HepG2 (cell line): Measurements from ENCODE around the gene GRIN3A. TPM values are rescaled to one million over a fixed set of nuclear protein-coding genes. Genes with fewer than 3 reads are reported as not detected.

Source experiments
- ATAC-seq: fragments of 200-7000 bp; cut with Tn5 transposase; 3 replicates; pipeline ENCODE4 v1.9.1; 2020; ENCODE audit warnings: mild to moderate bottlenecking, moderate library complexity
- BruUV-seq: library from RNA; stranded (reverse); fragments of 400-500 nt; replicated peaks from 2 replicates; lab custom pipeline; 2021; lab: Mats Ljungman, UMichigan
- CTCF ChIA-PET: fragments of 300-600 bp; formaldehyde crosslinking; extraction: SDS; loops from one replicate; lab custom pipeline; 2021; ENCODE audit warnings: low total read pairs, inconsistent platforms, low intra/inter-chr PET ratio; lab: Yijun Ruan, JAX
- POLR2A ChIA-PET: fragments of 350-600 bp; sonication (Branson Sonifier 250); formaldehyde crosslinking; loops from one replicate; lab custom pipeline; 2020; ENCODE audit warnings: antibody characterized with exemption, inconsistent platforms; lab: Yijun Ruan, JAX
- DNase-seq: peaks from one replicate; pipeline ENCODE4 v3.0.0-alpha.2; 2015; ENCODE audit warnings: low spot score
- FAIRE-seq: peaks from 3 replicates; lab custom pipeline; 2011; peaks lifted over from hg19 to GRCh38; lab: Jason Lieb, UNC
- H2AFZ ChIP-seq: one replicate; pipeline ENCODE4 v1.6.1; 2011; ENCODE audit warnings: low read length, inconsistent platforms
- H3K27ac ChIP-seq: fragments of 300-600 bp; 3 replicates; pipeline ENCODE4 v1.8.0; 2011; ENCODE audit warnings: mixed run types, mild to moderate bottlenecking, mixed read lengths, low read length, inconsistent platforms; ENCODE audit not compliant: insufficient read depth; ENCODE audit errors: extremely low read length
- H3K27me3 ChIP-seq, 2 experiments: fragments of 200-600 bp in 1 of 2; 2 replicates in 1 of 2; 3 replicates in 1 of 2; pipeline versions ENCODE4 v1.6.0 to v1.8.0; 2011; ENCODE audit warnings: low read length in 2 of 2, mild to moderate bottlenecking in 2 of 2, moderate library complexity in 2 of 2, inconsistent platforms in 1 of 2; ENCODE audit not compliant: insufficient read depth in 2 of 2, control insufficient read depth in 1 of 2
- H3K36me3 ChIP-seq, 2 experiments: fragments of 200-600 bp in 1 of 2; replicated peaks in 1 of 2; 2 replicates in 1 of 2; 3 replicates in 1 of 2; pipeline versions ENCODE4 v1.5.1 to v1.8.0; 2011; ENCODE audit warnings: low read length in 2 of 2, inconsistent platforms in 1 of 2; ENCODE audit not compliant: insufficient read depth in 2 of 2, control insufficient read depth in 1 of 2
- H3K4me1 ChIP-seq: 2 replicates; pipeline ENCODE4 v1.5.1; 2012; ENCODE audit warnings: low read length, inconsistent platforms; ENCODE audit not compliant: insufficient read depth
- H3K4me2 ChIP-seq: 2 replicates; pipeline ENCODE4 v1.6.0; 2011; ENCODE audit warnings: low read depth, low read length, inconsistent platforms
- H3K4me3 ChIP-seq, 3 experiments: fragments of 200-600 bp in 1 of 3; sonication (generic), shearing (Covaris generic) in 1 of 3; replicated peaks in 1 of 3; 2 replicates each; pipeline ENCODE4 v1.5.1; 2011 to 2016; ENCODE audit warnings: low read length in 3 of 3, inconsistent platforms in 2 of 3, low read depth in 2 of 3, mild to moderate bottlenecking in 2 of 3, control low read depth in 1 of 3, mixed read lengths in 1 of 3; ENCODE audit not compliant: insufficient read depth in 1 of 3
- H3K79me2 ChIP-seq: one replicate; pipeline ENCODE4 v1.6.1; 2011; ENCODE audit warnings: low read length, inconsistent platforms; ENCODE audit not compliant: insufficient read depth
- H3K9ac ChIP-seq: 2 replicates; pipeline ENCODE4 v1.6.0; 2011; ENCODE audit warnings: mild to moderate bottlenecking, low read depth, low read length, inconsistent platforms; ENCODE audit not compliant: insufficient read depth
- H3K9me3 ChIP-seq: 2 replicates; pipeline ENCODE4 v1.5.1; 2012; ENCODE audit warnings: mild to moderate bottlenecking, low read length
- H4K20me1 ChIP-seq: 2 replicates; pipeline ENCODE4 v1.6.0; 2011; ENCODE audit warnings: inconsistent platforms, mild to moderate bottlenecking, low read length, moderate library complexity; ENCODE audit not compliant: insufficient read depth
- ETV5 ChIP-seq: IDR thresholded peaks from 2 replicates; pipeline ENCODE4 v1.6.1; 2018; ENCODE audit warnings: missing biosample characterization, missing genetic modification reagents, inconsistent platforms, borderline replicate concordance
- GATAD1 ChIP-seq: IDR thresholded peaks from 2 replicates; pipeline ENCODE4 v1.6.1; 2016; ENCODE audit warnings: missing genetic modification reagents, missing compliant biosample characterization
- GPBP1L1 ChIP-seq: sonication (generic); formaldehyde crosslinking; IDR thresholded peaks from 2 replicates; pipeline ENCODE4 v1.5.0; 2020; ENCODE audit warnings: mild to moderate bottlenecking, missing genetic modification reagents
- HNF4A ChIP-seq: sonication (generic); formaldehyde crosslinking; IDR thresholded peaks from 2 replicates; pipeline ENCODE4 v1.4.0; 2020; ENCODE audit warnings: missing genetic modification reagents
- MEIS2 ChIP-seq: sonication (generic); formaldehyde crosslinking; IDR thresholded peaks from 2 replicates; pipeline ENCODE4 v1.9.0; 2021; ENCODE audit warnings: mild to moderate bottlenecking, missing genetic modification reagents
- TMF1 ChIP-seq: sonication (generic); formaldehyde crosslinking; IDR thresholded peaks from 2 replicates; pipeline ENCODE4 v1.8.1; 2022; ENCODE audit warnings: low read depth, missing genetic modification reagents
- U2AF1 ChIP-seq: fragments of 200-400 bp; formaldehyde crosslinking; optimal IDR thresholded peaks from 2 replicates; pipeline ENCODE3; 2017; ENCODE audit warnings: mild to moderate bottlenecking, low read depth, low read length
- ZC3H4 ChIP-seq: sonication (generic); formaldehyde crosslinking; IDR thresholded peaks from 2 replicates; pipeline ENCODE4 v1.4.0; 2020; ENCODE audit warnings: missing genetic modification reagents, borderline replicate concordance
- ZNF3 ChIP-seq: IDR thresholded peaks from 2 replicates; pipeline ENCODE4 v1.7.0; 2017; ENCODE audit warnings: inconsistent platforms
- ZNF343 ChIP-seq: sonication (generic); formaldehyde crosslinking; IDR thresholded peaks from 2 replicates; pipeline ENCODE4 v1.4.0; 2020; ENCODE audit warnings: mild to moderate bottlenecking, missing genetic modification reagents
- ZNF75D ChIP-seq: sonication (generic); formaldehyde crosslinking; IDR thresholded peaks from 2 replicates; pipeline ENCODE4 v1.8.1; 2023; ENCODE audit warnings: missing genetic modification reagents, mild to moderate bottlenecking, borderline replicate concordance
- ZNF766 ChIP-seq: sonication (generic); formaldehyde crosslinking; IDR thresholded peaks from 2 replicates; pipeline ENCODE4 v1.5.0; 2020; ENCODE audit warnings: missing genetic modification reagents, borderline replicate concordance
- WGBS: methylation state at CpG from one replicate; pipeline ENCODE4 v1.1.6; 2017; ENCODE audit warnings: low lambda C conversion rate; 5-methylcytosine and 5-hydroxymethylcytosine counted together
- in situ Hi-C: cut with HindIII; loops from 2 replicates; pipeline ENCODE4 v1.10.0; 2017; ENCODE audit warnings: low pct_unique_long_range_greater_than_20kb; ENCODE audit not compliant: extremely low pct_ligation_motif_present
- intact Hi-C: fragments of 100-400 bp; cut with micrococcal nuclease; formaldehyde crosslinking; loops from one replicate; pipeline ENCODE4 v1.10.0; 2022; ENCODE audit not compliant: unreplicated experiment
- polyA plus RNA-seq, 8 experiments: library from polyadenylated mRNA; depleted of rRNA in 3 of 8; stranded (reverse) in 7 of 8; unstranded in 1 of 8; fragments of >200 nt; fragmentation: Illumina TruSeq in 4 of 8; extraction: Trizol in 4 of 8; gene quantifications; 2 replicates each; pipeline versions ENCODE4 v1.2.1 to v1.2.3, GENCODE V29; 2011 to 2016; ENCODE audit warnings: low read depth in 4 of 8, missing spikeins in 1 of 8, mixed read lengths in 1 of 8; ENCODE audit not compliant: insufficient read depth in 1 of 8
- total RNA-seq, 5 experiments: library from RNA; depleted of rRNA; stranded (reverse); fragments of >200 nt; fragmentation: Illumina TruSeq; extraction: Trizol; gene quantifications; 2 replicates each; pipeline ENCODE4 v1.2.3, GENCODE V29; 2016; ENCODE audit warnings: low read depth in 1 of 5

GRIN3A gene
- total and polyA plus RNA-seq, 2 of the 13 experiments (the other 11 are each of a cell fraction or from before 2014, with no cell fraction given) = not detected

GRCh38 chr9:101626295-101626694 lies 112.2 kb downstream of the GRIN3A start:
- Histone ChIP-seq H3K4me3 (no peak overlapping the region), H3K9ac (no peak overlapping the region), H2AFZ (no peak overlapping the region), H3K4me2 (no peak overlapping the region), H3K27ac (no peak overlapping the region), H3K36me3 (no peaks in the 10 kb centered on the region), H3K9me3 (no peaks in the 10 kb centered on the region), H3K27me3 (no peaks in the 10 kb centered on the region; a peak in 1 of 5 replicates), H3K4me1 (no peaks in the 10 kb centered on the region), H3K79me2 (no peaks in the 10 kb centered on the region), H4K20me1 (no peaks in the 10 kb centered on the region)
- 7% methylated on average over 1 of the region's 1 CpG for WGBS
- ChIA-PET CTCF (no interaction called here), POLR2A (no interaction called here)
- FAIRE-seq (no peak), DNase-seq (no peak), ATAC-seq (no peak)
- TF ChIP-seq ZNF766 (CRISPR knock-in tag) (no peak), HNF4A (CRISPR knock-in tag) (no peak), GATAD1 (CRISPR knock-in tag) (no peak), GPBP1L1 (CRISPR knock-in tag) (no peak), MEIS2 (CRISPR knock-in tag) (no peak), ZNF343 (CRISPR knock-in tag) (no peak), ETV5 (CRISPR knock-in tag) (no peak), ZNF3 (CRISPR knock-in tag) (no peak), ZNF75D (CRISPR knock-in tag) (no peak), TMF1 (CRISPR knock-in tag) (no peak), ZC3H4 (no peak), U2AF1 (no peak)
- in situ Hi-C loops = no loop called here
- no TSS peak for BruUV-seq
- intact Hi-C loops = no loop called here
